RPMI8226 (cell line): ENCODE results near the gene IGLL1.
"Not testable (repeated sequence)": the region's sequence is repeated elsewhere in the genome, so short reads cannot be mapped to it uniquely, and the experiment has no call there.

Source experiments
- DNase-seq: peaks from one replicate; pipeline ENCODE4 v3.0.0-alpha.2; 2015

IGLL1 gene

DNA sequence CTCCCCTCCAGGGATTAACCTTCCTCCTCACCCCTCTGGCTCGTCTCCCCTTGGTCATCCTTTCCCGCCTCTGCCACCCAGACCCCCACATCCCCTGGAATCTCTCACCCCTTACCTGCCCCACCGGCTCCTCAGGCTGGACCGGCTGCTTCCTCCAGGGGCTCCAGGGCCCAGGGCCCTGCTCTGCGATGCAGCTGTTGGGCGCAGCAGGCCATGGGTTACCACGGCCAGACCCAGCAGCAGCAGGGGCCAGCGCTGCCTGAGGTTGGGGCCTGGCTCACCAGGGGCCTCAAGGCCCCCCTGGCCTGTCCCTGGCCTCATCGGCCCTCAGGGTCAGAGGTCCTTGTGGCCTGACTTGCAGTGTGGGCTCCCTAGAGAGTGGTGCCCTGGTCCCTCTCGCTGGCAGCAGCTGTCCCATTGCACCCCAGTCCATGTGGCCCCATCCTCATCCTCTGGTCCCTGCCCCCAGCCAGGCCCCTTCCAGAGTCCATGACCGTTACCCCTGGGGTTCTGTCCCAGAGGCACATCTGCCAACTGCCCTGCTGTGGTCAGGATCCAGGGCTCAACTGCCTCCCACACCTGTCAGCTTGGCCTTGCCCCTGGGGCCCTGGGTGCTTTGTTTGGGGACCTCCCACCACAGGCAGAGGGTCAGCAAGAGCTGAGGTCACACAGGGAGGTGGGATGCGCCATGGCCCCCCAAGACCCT lies at the start of gene IGLL1:
TSS of gene IGLL1 (minus strand) at position 421 of the 706 bp plus-strand sequence. CDS start at position 321, 100 bp downstream.
- no peak for DNase-seq

DNA sequence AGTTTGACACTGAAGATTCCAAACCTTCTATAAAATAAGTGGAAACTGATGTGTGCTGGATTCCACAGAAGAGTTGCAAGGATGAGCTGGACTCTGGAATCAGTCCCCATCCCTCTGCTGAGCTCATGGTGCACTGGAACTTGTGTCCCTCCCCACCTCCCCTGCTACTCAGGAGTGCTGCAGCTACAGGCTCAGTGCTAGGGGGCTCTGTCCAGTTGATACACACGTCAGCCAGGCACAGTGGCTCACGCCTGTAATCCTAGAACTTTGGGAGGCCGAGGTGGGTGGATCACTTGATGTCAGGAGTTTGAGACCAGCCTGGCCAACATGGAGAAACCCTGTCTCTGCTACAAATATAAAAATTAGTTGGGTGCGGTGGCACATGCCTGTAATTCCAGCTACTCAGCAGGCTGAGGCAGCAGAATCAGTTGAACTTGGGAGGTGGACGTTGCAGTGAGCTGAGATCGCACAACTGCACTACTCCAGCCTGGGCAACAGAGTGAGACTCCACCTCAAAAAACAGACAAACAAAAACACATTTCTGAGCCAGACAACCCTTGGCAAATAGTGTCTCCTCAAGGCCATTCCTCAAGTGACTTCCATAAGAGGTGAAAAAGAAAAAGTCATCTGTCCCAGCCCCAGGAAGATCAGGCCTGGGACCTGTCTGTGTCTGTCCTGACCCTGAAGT lies 48.1 kb upstream of the IGLL1 start:
- not testable (repeated sequence) for DNase-seq

DNA sequence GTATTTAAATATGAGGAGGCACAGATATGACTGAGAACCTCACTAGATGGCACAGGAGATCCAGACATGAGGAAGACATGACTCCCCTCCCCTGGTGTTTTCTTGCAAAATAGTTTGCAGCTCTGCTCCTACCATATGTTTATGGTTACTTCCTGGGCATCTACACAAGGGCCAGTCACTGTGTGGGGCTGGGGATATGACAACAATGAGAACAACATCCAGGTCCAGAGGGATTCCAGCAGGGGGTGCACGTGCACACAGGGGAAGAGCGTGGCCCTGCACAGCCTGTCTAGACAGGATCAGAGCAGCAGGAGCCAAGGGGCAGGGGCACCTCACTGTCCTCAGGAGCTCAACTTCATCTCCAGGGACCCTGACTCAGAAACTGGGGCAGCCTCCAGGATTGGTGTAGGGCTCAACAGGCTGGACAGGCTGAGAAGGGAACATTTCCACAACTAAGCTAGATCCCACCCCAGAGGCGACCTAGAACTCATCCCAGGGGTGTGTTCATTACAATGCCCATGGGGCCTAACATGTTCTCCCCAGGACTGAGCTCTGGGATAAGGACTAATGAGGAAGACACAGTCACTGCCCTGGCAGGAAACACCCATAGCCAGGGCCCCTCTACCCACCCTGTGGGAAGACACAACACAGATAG lies 47.4 kb upstream of the IGLL1 start:
- DNase-seq: peak; percentile 41

DNA sequence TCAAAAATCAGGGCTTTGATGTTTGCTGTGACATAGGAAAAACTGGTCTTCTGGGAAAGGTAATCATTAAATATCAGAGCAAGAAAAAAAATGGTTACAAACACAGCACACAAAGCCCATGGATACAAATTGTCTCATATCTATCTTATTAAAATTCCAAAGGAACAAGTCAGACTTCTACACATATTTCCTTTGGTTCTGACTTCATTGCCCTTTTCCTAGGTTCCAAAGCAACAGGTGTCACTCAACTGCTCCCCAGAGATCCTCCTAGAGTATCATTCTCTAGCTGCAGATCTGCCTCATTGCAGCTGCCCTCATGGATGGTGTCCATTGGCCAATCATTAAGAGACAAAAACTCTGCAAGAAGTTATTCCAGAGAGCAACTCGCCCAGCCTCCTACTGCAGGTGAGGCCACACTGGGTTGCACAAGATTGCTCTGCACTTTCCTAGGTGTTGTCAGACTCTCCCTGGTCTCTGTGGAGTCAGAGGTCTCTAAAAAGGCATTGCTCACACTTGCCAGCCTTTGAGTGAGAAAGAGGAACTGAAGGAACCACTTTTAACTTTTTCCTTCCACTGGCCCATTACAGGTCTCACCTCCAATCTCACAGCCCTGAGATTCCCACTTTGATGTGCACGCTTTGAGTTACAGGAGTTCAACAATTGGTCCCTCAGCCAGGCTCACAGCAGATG lies 46.3 kb upstream of the IGLL1 start:
- DNase-seq: no peak

DNA sequence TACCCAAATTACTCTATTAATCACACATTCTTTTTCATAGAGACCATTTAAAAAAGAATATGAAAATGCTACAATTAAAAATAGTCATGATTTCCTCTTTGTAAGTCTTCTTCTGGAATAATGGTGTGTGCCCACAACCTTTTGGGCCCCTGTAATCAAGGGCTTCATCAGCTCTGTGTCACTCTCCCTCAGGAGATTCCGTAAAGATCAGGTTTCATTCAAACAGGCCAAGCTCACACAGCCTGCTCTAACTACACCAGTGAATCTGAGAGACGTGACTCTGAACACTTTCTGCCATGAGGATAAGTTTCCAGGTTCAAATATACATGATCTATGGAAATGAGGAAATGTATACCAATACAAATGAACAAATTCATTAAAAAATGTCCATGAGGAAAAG lies 42.5 kb upstream of the IGLL1 start:
- DNase-seq: no peak

DNA sequence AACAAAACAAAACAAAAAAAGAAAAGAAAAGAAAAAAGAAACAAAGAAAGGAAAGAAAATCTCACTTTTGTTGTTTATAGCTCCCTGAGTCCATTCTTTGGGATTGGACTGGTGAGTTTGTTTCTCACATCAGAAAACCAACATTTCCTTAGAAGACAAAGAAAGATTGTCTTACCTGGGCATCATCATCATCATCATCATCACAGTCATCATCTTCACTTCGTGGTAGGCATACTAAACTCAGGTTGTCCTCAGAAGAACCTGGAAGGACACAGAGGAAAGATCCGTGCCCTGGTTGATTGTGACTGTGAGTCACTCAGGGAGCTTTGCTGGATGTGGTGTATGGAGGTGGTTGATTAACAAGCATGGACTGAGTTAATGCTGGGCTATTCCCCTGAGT lies 41.8 kb upstream of the IGLL1 start:
- DNase-seq: not testable (repeated sequence)

DNA sequence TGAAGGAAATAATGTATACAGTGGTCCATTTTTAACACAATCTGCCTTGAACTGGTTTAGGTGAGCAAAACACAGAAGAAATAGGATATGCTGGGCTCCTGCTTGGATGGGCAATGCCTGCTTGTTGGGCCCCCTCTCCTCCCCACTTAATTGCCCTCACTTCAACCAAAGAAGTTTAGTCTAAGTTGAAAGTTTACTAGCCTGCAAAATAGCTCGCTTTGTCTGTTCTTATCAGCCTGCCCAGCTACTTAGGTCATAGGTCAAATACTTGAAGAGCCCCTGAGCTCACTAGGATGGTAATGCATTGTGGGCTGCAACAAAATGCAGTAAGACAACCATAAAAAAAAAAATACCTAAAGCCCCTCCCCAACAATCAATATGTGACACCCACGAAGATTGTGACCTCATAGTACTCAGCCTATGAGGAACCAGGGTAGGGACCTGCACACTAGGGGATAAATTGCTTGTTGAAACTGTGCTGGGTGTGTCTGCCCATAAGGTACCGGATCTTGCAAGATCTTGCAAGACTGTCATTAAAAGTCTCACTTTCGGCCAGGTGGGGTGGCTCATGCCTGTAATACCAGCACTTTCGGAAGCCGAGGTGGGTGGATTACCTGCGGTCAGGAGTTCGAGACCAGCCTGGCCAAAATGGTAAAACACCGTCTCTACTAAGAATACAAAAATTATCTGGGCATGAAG lies 41.1 kb upstream of the IGLL1 start:
- DNase-seq: no peak

DNA sequence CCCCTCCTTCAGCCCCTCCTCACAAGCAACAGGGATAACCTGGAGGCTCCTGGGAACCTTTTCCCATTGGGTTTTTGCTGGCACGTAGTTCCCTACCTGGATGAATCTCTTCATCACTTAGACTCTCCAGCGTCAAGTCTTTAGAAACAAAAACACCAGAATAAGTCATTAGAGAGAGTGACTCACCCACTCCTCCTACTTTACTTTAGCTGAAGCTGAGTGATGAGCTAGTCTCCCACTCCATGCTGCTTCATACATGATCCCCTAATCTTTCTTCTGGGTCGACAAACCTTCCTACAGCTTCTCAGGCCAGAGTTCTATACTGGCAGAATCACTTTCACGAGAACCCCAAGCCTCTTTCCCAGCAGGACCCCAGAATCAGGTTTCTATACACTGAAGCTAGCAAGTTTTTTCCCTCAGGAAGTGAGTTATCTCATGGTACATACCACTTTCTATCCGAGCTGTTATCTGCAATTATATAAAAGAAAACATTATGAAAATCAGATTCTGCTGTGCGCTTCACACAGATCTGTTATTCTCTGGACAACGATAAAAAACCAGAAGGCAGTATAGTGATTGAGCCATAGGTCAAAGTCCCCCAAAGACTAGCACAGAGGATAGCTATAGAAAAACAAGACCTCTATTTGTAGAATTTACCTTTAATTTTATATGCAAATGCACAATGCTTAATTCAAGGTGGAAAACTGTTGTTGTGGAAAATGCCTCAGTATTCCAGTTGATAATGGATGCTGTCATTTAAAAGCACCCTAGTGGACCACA lies 33.3 kb upstream of the IGLL1 start:
- no peak for DNase-seq

DNA sequence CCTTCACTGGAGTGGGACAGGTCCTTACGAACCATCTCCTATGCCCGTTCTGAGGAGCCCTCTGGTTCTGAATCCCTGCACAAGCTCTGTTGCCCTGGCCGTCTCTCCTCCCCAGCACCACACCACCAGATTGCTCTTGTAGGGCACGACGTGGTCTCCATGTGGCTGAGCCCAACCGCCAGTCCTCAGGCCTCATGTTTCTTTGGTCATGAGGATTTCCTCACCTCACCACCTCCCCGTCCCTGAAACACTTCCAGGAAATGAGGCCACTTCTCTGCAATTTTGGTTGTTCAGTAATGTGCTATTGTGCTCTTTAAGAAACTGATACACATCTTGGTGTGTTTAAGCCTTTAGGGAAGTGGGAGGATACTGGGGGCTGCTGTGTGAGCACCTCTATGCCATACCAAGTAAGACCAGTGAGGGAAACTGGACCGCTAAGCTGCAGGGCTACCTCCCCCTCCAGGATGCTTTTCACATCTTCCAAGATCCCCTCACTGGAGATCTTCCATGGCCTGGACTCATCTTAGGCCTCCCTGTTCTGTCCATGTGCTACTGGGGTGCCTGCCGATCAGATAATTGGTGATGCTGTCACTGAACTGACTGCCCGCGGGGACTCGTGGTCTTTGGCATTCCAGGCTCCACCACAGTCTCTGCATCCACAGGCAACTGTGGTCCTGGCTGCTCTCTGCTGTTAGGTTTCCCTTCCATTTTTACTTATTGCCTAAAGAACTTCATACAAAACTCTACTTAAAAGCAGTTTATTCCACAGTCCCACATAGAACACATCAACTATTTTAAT lies 30.1 kb upstream of the IGLL1 start:
- no peak for DNase-seq

DNA sequence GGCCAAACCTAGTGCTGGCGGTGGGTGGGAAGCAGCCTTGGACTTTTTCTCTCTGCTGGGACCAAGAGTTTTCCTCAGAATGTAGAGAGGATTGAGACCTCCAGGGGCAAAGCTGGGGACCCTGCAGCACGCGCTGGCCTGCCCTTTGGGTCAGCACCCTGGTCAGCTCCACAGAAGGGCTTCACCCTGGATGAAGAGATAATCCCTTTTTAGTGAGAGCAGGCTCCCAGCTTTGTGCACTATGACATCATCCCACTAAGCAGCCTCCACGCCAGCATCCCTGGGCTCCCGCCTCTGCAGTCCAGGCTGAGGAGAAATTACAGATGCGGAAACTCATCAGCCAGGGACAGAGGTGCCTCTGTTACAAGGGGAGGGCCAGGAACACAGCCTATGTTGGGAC lies 28.5 kb upstream of the IGLL1 start:
- DNase-seq: no peak

DNA sequence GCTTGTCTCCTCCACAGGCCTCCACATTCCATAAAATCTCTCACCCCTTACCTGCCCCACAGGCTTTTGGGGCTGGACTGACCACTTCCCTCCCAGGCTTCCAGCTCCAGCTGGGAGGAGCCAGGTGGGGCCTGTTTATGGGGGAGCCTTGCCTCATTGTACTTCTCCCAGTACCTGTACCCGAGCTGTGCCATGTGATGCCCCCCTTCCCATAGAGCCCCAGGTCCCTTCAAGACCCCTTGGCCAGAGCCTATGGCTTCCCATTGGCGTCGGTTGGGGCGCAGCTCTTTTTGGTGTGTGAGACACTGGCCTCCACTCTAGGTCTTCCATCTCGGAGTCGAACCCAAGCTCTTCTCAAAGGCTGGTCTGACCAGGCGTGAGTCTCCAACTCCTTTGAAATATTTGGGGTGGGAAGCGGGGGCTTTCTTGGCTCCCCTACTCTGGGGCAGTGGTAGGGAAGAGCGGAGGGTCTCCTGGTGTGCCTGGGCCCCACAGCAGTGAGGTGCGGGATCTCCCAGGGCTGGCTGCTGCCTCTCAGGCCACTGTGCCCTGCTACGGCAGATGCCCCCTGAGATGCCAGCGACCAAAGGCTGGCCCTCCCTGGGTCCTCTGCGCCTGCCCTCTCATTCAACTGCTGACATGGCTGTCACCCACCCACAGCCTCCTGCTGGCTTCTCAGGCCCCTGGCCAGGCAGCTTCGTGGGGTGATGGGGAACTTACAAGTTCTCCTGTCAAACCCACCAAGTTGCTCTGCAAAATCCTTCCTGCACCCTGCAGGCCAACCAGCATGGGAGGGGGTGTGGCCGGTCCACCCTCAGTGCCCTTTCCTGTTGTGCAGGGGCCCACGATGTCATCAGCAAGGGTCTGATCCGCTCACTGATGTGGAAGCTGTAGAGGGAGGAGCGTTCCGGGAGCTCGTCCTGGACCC lies 26.4 kb upstream of the IGLL1 start:
- no peak for DNase-seq

DNA sequence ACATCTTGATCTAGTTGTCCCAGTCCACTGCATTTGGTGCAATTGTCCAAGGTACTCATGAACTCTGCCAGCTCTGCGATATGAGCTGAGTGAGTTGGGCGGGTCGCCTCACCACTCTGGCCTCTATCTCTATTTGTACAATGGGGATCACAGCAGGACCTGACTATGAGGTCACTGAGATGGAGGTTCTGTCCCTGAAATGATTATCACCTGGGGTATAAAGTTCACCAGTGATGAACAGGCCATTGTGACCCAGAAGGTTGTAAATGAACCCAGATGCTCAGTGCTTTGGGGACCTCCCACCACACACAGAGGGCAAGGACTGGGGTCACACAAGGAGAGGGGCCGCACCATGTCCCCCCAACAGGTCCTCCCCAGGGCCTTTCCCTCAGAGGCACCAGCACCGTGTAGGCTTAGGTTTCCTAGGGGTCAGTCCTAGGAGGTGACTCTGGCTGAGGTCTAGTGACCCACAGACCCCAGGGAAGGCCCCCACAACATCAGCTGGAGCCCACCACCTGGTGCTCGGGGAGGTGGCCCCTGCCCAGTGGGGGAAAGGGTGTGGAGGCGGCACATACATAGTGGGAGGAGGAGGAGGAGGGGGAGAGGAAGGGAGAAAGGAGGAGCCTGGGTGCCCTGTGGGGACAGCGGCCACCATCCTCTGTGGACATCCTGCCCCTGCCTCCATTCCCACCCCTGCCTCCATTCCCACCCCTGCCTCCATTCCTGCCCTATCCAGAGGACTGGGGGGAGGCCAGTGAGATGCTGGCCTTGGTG lies 25.0 kb upstream of the IGLL1 start:
- DNase-seq: no peak

DNA sequence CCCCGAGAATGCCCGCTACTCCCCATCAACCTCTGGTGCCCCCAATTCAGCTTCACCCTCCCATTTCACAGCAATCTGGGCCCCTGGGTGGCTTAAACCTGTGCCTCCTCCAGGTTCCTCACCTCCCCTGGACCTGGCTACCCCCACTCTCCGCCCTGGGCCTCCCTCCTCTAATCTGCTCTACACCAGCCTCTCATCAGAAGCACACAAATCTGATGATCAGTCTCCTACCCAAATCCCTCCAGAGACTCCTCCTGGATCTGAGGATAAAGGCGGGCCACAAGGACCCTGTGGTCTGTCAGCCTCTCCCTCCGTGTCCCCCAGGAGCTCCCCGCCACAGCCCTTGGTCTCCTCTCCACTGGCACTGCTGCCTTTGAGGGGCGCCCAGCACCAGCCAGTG lies 23.2 kb upstream of the IGLL1 start:
- DNase-seq: no peak

DNA sequence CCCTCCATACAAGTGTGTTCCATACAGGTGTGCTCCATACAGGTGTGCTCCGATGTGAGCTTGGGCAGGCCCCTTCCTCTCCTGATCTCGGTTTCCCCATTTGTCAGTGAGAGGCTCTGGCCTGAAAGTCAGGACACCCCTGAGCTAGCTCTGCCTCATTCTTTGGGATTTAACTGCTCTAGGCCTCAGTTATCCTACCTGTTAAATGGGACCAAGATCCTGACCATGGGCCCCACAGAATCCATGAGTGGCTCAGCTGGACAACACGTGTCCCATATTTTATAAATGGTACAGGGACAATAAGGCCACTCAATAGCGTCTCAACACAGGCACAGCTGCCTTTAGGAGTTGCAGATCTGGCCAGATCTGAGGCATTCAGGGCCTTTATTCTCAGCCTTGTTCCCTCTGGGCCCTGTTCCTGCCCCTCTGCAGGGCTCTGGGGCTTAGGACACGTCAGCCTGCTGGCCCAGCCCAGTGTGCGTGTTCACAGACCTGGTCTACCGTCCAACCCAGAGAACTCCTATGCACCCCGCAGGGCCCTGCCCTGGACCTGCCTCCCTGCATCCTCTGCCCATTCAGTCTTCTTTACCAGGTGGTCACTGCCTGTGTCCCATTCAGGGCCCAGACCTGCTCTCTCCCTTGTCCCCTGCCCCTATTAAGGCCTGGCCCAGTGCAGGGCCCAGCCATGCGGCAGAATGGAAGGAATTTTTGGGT lies 18.9 kb upstream of the IGLL1 start:
- no peak for DNase-seq

DNA sequence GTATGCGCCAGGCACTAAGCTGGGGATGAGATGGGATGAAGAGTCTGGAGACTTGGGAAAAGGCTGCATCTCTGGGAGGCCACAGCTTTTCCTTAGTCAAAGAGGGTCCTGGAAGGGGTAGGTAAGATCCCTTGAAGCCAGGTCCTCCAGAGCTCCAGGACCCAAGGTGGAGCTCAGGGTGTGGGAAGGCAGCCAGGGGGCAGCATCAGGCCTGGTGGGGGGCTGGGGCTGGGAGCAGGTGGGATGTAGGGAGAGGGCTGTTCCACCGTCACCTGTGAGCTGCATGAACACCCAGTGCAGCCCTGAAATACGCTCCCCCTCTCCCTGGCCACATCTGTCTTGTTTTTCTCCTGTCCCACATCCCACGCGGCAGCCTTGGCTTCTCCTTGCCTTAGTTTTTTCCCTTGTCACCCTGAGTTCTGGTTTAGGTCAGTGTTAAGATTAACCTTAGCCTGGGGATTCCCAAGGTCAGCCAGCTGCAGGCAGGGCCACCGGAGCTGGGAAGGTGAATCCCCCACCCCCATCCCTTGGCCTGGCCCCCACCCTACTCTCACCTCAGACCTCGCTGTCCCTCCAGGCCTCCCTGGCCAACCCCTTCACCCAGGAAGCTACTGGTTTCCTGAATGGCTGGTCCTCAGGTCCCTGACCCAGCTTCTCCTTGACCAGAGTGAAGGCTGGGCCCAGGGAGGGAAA lies 17.6 kb upstream of the IGLL1 start:
- not testable (repeated sequence) for DNase-seq

DNA sequence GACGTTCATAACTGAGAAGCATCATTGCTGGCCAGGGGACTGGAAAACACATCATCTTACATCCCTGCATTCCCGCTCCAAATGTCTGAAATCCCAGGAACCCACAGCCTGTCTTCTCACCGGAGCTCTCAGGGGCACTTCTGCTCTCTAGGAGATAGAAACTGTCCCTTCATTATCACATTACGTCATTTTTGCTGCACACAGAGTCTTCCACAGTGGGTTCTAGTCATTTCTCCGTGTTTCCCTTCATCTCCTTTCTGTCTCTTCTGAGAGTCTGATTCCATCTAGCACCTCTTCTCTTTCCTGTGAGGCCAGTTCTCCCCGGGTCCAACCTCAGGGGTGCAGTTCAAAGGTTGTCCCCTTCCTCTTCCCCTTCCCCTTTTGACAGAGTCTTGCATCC lies 15.8 kb upstream of the IGLL1 start:
- not testable (repeated sequence) for DNase-seq

DNA sequence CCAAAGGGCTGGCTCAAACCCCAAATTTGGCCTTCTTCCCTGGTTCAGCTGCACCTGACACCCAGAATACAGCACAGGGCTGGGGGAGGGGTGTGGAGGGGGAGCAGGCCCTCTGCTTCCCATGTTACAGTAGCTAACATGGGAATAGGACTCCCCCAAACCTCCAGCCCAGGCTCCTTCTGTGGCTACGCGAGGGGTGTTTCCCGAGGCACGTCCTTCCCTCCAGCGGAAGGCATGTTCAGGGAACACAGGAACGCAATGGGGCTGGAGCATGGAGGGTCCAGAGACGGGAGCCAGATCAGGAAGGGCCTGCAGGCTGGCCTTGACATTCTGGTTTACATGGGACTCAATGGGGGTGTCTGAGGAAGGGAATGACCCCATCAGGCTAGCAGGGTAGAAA lies 11.8 kb upstream of the IGLL1 start:
- DNase-seq: no peak
